ENCODE data around the gene SPTY2D1. TPM values are rescaled to one million over a fixed set of nuclear protein-coding genes. Genes with fewer than 3 reads are reported as not detected.

Gene SPTY2D1
- total and polyA plus RNA-seq, 2 experiments from 2014 or later = 5.9 to 14.1 TPM

DNA sequence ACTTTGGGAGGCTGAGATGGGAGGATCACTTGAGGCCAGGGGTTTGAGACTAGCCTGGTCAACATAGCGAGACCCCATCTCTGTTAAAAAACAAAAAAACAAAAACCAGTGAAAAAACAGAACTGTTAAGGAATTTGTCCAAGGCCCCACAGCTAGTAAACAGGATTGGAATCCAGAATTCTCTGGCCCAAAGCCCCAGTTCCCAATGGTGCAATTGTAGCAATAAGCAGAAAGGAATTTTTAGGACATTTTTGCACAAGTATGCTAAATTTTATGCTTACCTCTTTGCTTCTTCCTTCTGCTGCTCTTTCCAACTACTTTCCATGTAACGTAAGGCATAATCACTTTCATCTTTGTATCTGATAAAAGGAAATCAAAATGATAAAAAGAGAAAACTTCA, 22.9 kb downstream of the SPTY2D1 start:
- H3K27me3 ChIP-seq (ENCODE audit: insufficient read depth) = no peaks in the 10 kb centered on the region
- H3K4me1 Mint-ChIP-seq = peaks cover 5% of the 10 kb centered on the region; the same call in 2 of the 3 replicates
- H3K4me3 Mint-ChIP-seq = no peak overlapping the region
- no peaks in the 10 kb centered on the region for H3K9me2 ChIP-seq (ENCODE audit: insufficient read depth)
- no peaks in the 10 kb centered on the region for H3K27me3 Mint-ChIP-seq (ENCODE audit: insufficient read depth, low read depth, poor library complexity)
- no peak overlapping the region for H2AFZ ChIP-seq
- H3K27ac Mint-ChIP-seq = no peak overlapping the region
- no peak for TF ChIP-seq STAT1 (IDR thresholded peaks at IDR 0.05; ENCODE audit: unreplicated experiment)
- TF ChIP-seq EZH2phosphoT487 (IDR thresholded peaks at IDR 0.05; ENCODE audit: unreplicated experiment) = no peak
- TF ChIP-seq ZNF114 (CRISPR knock-in tag; IDR thresholded peaks at IDR 0.05) = no peak
- no peak for TF ChIP-seq NANOG (IDR thresholded peaks at IDR 0.05; ENCODE audit: borderline replicate concordance)
- TF ChIP-seq EZH2 (IDR thresholded peaks at IDR 0.05; ENCODE audit: low read depth, unreplicated experiment) = no peak
- TF ChIP-seq CREB1 (CRISPR knock-in tag; IDR thresholded peaks at IDR 0.05; ENCODE audit: low read depth) = no peak
- TF ChIP-seq, protein P1, sequence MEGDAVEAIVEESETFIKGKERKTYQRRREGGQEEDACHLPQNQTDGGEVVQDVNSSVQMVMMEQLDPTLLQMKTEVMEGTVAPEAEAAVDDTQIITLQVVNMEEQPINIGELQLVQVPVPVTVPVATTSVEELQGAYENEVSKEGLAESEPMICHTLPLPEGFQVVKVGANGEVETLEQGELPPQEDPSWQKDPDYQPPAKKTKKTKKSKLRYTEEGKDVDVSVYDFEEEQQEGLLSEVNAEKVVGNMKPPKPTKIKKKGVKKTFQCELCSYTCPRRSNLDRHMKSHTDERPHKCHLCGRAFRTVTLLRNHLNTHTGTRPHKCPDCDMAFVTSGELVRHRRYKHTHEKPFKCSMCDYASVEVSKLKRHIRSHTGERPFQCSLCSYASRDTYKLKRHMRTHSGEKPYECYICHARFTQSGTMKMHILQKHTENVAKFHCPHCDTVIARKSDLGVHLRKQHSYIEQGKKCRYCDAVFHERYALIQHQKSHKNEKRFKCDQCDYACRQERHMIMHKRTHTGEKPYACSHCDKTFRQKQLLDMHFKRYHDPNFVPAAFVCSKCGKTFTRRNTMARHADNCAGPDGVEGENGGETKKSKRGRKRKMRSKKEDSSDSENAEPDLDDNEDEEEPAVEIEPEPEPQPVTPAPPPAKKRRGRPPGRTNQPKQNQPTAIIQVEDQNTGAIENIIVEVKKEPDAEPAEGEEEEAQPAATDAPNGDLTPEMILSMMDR (conservative IDR thresholded peaks at IDR 0.05; ENCODE audit: low read depth in 2 of 2) = no peak
- TF ChIP-seq, protein P2, sequence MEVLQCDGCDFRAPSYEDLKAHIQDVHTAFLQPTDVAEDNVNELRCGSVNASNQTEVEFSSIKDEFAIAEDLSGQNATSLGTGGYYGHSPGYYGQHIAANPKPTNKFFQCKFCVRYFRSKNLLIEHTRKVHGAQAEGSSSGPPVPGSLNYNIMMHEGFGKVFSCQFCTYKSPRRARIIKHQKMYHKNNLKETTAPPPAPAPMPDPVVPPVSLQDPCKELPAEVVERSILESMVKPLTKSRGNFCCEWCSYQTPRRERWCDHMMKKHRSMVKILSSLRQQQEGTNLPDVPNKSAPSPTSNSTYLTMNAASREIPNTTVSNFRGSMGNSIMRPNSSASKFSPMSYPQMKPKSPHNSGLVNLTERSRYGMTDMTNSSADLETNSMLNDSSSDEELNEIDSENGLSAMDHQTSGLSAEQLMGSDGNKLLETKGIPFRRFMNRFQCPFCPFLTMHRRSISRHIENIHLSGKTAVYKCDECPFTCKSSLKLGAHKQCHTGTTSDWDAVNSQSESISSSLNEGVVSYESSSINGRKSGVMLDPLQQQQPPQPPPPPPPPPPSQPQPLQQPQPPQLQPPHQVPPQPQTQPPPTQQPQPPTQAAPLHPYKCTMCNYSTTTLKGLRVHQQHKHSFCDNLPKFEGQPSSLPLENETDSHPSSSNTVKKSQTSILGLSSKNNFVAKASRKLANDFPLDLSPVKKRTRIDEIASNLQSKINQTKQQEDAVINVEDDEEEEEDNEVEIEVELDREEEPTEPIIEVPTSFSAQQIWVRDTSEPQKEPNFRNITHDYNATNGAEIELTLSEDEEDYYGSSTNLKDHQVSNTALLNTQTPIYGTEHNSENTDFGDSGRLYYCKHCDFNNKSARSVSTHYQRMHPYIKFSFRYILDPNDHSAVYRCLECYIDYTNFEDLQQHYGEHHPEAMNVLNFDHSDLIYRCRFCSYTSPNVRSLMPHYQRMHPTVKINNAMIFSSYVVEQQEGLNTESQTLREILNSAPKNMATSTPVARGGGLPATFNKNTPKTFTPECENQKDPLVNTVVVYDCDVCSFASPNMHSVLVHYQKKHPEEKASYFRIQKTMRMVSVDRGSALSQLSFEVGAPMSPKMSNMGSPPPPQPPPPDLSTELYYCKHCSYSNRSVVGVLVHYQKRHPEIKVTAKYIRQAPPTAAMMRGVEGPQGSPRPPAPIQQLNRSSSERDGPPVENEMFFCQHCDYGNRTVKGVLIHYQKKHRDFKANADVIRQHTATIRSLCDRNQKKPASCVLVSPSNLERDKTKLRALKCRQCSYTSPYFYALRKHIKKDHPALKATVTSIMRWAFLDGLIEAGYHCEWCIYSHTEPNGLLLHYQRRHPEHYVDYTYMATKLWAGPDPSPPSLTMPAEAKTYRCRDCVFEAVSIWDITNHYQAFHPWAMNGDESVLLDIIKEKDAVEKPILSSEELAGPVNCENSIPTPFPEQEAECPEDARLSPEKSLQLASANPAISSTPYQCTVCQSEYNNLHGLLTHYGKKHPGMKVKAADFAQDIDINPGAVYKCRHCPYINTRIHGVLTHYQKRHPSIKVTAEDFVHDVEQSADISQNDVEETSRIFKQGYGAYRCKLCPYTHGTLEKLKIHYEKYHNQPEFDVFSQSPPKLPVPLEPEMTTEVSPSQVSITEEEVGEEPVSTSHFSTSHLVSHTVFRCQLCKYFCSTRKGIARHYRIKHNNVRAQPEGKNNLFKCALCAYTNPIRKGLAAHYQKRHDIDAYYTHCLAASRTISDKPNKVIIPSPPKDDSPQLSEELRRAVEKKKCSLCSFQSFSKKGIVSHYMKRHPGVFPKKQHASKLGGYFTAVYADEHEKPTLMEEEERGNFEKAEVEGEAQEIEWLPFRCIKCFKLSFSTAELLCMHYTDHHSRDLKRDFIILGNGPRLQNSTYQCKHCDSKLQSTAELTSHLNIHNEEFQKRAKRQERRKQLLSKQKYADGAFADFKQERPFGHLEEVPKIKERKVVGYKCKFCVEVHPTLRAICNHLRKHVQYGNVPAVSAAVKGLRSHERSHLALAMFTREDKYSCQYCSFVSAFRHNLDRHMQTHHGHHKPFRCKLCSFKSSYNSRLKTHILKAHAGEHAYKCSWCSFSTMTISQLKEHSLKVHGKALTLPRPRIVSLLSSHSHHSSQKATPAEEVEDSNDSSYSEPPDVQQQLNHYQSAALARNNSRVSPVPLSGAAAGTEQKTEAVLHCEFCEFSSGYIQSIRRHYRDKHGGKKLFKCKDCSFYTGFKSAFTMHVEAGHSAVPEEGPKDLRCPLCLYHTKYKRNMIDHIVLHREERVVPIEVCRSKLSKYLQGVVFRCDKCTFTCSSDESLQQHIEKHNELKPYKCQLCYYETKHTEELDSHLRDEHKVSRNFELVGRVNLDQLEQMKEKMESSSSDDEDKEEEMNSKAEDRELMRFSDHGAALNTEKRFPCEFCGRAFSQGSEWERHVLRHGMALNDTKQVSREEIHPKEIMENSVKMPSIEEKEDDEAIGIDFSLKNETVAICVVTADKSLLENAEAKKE (CRISPR knock-in tag; IDR thresholded peaks at IDR 0.05) = no peak
- TF ChIP-seq POLR2AphosphoS5 (IDR thresholded peaks at IDR 0.05; ENCODE audit: low read depth) = no peak
- no peak for TF ChIP-seq JUNB (IDR thresholded peaks at IDR 0.05; ENCODE audit: unreplicated experiment)
- no peak overlapping the region for H3K4me3 ChIP-seq
- no peak for ATAC-seq
- H3K36me3 ChIP-seq (ENCODE audit: insufficient read depth) = peaks cover 15% of the 10 kb centered on the region
- no peaks in the 10 kb centered on the region for H3F3A ChIP-seq (replicated peaks; ENCODE audit: low read depth)
- H3K36me3 Mint-ChIP-seq (ENCODE audit: low read depth) = peaks cover 26% of the 10 kb centered on the region
- no peaks in the 10 kb centered on the region for H3K9me3 Mint-ChIP-seq
- H3K4me1 ChIP-seq (ENCODE audit: insufficient read depth) = peaks cover 8% of the 10 kb centered on the region; the same call in 1 of the 2 replicates
- H3K79me2 ChIP-seq (replicated peaks; ENCODE audit: insufficient read depth) = no peaks in the 10 kb centered on the region
- no peak for DNase-seq (ENCODE audit: low spot score)
- no peak overlapping the region for H3K4me2 ChIP-seq
- peaks cover 9% of the 10 kb centered on the region; the same call in 1 of the 2 replicates for H4K20me1 ChIP-seq (replicated peaks; ENCODE audit: insufficient read depth)
- no peak overlapping the region for H3K27ac ChIP-seq (ENCODE audit: low read depth)

Measured in GM23338 (cell line).